GM23338 (cell line): Measurements from ENCODE around the gene NWD2. TPM values are rescaled to one million over a fixed set of nuclear protein-coding genes. Genes with fewer than 3 reads are reported as not detected.

Experiments used
- ATAC-seq: fragments of 200-7000 bp; cut with Tn5 transposase; 3 replicates; pipeline ENCODE4 v1.9.1; 2020
- DNase-seq: peaks from one replicate; pipeline ENCODE4 v3.0.0-alpha.2; 2015; ENCODE audit warnings: low spot score
- H2AFZ ChIP-seq: fragments of 200-600 bp; sonication (generic); 2 replicates; pipeline ENCODE4 v1.8.0; 2016; ENCODE audit warnings: antibody characterized with exemption, mild to moderate bottlenecking, moderate library complexity
- H3F3A ChIP-seq: fragments of 200-600 bp; sonication (generic); replicated peaks from 2 replicates; pipeline ENCODE4 v1.8.0; 2017; ENCODE audit warnings: antibody characterized with exemption, mixed run types, low read depth
- H3K27ac ChIP-seq: fragments of 200-600 bp; sonication (generic); 2 replicates; pipeline ENCODE4 v1.6.1; 2016; ENCODE audit warnings: low read depth
- H3K27me3 ChIP-seq: fragments of 200-600 bp; sonication (generic); 2 replicates; pipeline ENCODE4 v1.8.0; 2016; ENCODE audit warnings: mild to moderate bottlenecking, mixed run types, moderate library complexity; ENCODE audit not compliant: insufficient read depth
- H3K36me3 ChIP-seq: fragments of 200-600 bp; sonication (generic); 2 replicates; pipeline ENCODE4 v1.8.0; 2016; ENCODE audit warnings: mild to moderate bottlenecking; ENCODE audit not compliant: insufficient read depth
- H3K4me1 ChIP-seq: fragments of 200-600 bp; sonication (generic); 2 replicates; pipeline ENCODE4 v1.8.0; 2016; ENCODE audit warnings: mild to moderate bottlenecking, moderate library complexity; ENCODE audit not compliant: insufficient read depth
- H3K4me2 ChIP-seq: fragments of 200-600 bp; sonication (generic); 2 replicates; pipeline ENCODE4 v1.7.1; 2017; ENCODE audit warnings: mixed run types
- H3K4me3 ChIP-seq: fragments of 200-600 bp; sonication (generic); 2 replicates; pipeline ENCODE4 v1.6.1; 2016; ENCODE audit warnings: mixed run types
- H3K79me2 ChIP-seq: fragments of 200-600 bp; sonication (generic); replicated peaks from 2 replicates; pipeline ENCODE4 v1.8.0; 2017; ENCODE audit warnings: mild to moderate bottlenecking; ENCODE audit not compliant: insufficient read depth
- H3K9me2 ChIP-seq: fragments of 200-600 bp; sonication (generic); 2 replicates; pipeline ENCODE4 v1.8.0; 2017; ENCODE audit not compliant: insufficient read depth
- H4K20me1 ChIP-seq: fragments of 200-600 bp; sonication (generic); replicated peaks from 2 replicates; pipeline ENCODE4 v1.8.0; 2017; ENCODE audit warnings: mild to moderate bottlenecking; ENCODE audit not compliant: insufficient read depth
- H3K27ac Mint-ChIP-seq: 2 replicates; pipeline ENCODE4 v1.8.0; 2020; ENCODE audit warnings: inconsistent platforms, mild to moderate bottlenecking, moderate library complexity, mixed read lengths
- H3K27me3 Mint-ChIP-seq: 3 replicates; pipeline ENCODE4 v1.8.0; 2022; ENCODE audit warnings: low read depth, mild to moderate bottlenecking, moderate library complexity, mixed read lengths, inconsistent platforms; ENCODE audit not compliant: insufficient read depth, poor library complexity
- H3K36me3 Mint-ChIP-seq: 3 replicates; pipeline ENCODE4 v1.8.0; 2021; ENCODE audit warnings: low read depth, mild to moderate bottlenecking, inconsistent platforms, moderate library complexity, mixed read lengths
- H3K4me1 Mint-ChIP-seq: 3 replicates; pipeline ENCODE4 v1.8.0; 2020; ENCODE audit warnings: mild to moderate bottlenecking, inconsistent platforms, mixed read lengths
- H3K4me3 Mint-ChIP-seq: 3 replicates; pipeline ENCODE4 v1.8.0; 2021; ENCODE audit warnings: moderate library complexity, mild to moderate bottlenecking, inconsistent platforms, mixed read lengths
- H3K9me3 Mint-ChIP-seq: 3 replicates; pipeline ENCODE4 v1.8.0; 2020; ENCODE audit warnings: moderate library complexity, mild to moderate bottlenecking, inconsistent platforms, mixed read lengths
- CREB1 ChIP-seq: fragments of 250-450 bp; sonication (Bioruptor Pico); IDR thresholded peaks from 2 replicates; pipeline ENCODE4 v1.5.0; 2020; ENCODE audit warnings: low read depth, mild to moderate bottlenecking, moderate library complexity
- CTCF ChIP-seq, 2 experiments: fragments of 200-600 bp in 1 of 2; sonication (generic) in 1 of 2; conservative IDR thresholded peaks; 2 replicates each; pipeline versions ENCODE4 v1.5.1 to v1.6.1; 2016 to 2017; ENCODE audit warnings: antibody characterized with exemption in 2 of 2, low read depth in 2 of 2, mild to moderate bottlenecking in 2 of 2, moderate library complexity in 1 of 2
- NANOG ChIP-seq: IDR thresholded peaks from 2 replicates; pipeline ENCODE4 v1.6.1; 2016; ENCODE audit warnings: antibody characterized with exemption, borderline replicate concordance
- STAT1 ChIP-seq: IDR thresholded peaks from one replicate; pipeline ENCODE4 v1.6.1; 2016; ENCODE audit warnings: antibody characterized with exemption; ENCODE audit not compliant: unreplicated experiment
- ZNF114 ChIP-seq: fragments of 250-450 bp; sonication (Bioruptor Pico); IDR thresholded peaks from 2 replicates; pipeline ENCODE4 v1.5.0; 2020; ENCODE audit warnings: mild to moderate bottlenecking, moderate library complexity
- polyA plus RNA-seq: library from polyadenylated mRNA; unstranded; fragments of >200 nt; fragmentation: Nextera tagmentation; extraction: Ambion mirVana; gene quantifications from 2 replicates; pipeline ENCODE4 v1.2.1, GENCODE V29; 2016
- total RNA-seq: library from RNA; depleted of rRNA; stranded (reverse); fragments of >200 nt; shearing (Covaris generic); gene quantifications from 2 replicates; pipeline ENCODE4 v1.2.3, GENCODE V29; 2014
- TF ChIP-seq, protein P1 (sequence below): IDR thresholded peaks from one replicate; pipeline ENCODE4 v1.6.1; 2018; ENCODE audit warnings: antibody characterized with exemption; ENCODE audit not compliant: unreplicated experiment
- TF ChIP-seq, protein P2 (sequence below): fragments of 250-450 bp; sonication (Bioruptor Pico); IDR thresholded peaks from 2 replicates; pipeline ENCODE4 v1.5.0; 2020; ENCODE audit warnings: mild to moderate bottlenecking, moderate library complexity

The NWD2 gene
- total and polyA plus RNA-seq, 2 experiments from 2014 or later: 0.07 TPM; not detected in 1

- TF ChIP-seq, protein P1, sequence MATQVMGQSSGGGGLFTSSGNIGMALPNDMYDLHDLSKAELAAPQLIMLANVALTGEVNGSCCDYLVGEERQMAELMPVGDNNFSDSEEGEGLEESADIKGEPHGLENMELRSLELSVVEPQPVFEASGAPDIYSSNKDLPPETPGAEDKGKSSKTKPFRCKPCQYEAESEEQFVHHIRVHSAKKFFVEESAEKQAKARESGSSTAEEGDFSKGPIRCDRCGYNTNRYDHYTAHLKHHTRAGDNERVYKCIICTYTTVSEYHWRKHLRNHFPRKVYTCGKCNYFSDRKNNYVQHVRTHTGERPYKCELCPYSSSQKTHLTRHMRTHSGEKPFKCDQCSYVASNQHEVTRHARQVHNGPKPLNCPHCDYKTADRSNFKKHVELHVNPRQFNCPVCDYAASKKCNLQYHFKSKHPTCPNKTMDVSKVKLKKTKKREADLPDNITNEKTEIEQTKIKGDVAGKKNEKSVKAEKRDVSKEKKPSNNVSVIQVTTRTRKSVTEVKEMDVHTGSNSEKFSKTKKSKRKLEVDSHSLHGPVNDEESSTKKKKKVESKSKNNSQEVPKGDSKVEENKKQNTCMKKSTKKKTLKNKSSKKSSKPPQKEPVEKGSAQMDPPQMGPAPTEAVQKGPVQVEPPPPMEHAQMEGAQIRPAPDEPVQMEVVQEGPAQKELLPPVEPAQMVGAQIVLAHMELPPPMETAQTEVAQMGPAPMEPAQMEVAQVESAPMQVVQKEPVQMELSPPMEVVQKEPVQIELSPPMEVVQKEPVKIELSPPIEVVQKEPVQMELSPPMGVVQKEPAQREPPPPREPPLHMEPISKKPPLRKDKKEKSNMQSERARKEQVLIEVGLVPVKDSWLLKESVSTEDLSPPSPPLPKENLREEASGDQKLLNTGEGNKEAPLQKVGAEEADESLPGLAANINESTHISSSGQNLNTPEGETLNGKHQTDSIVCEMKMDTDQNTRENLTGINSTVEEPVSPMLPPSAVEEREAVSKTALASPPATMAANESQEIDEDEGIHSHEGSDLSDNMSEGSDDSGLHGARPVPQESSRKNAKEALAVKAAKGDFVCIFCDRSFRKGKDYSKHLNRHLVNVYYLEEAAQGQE: no peak
- TF ChIP-seq STAT1: no peak
- no peak for TF ChIP-seq NANOG
- TF ChIP-seq CTCF (conservative IDR thresholded peaks at IDR 0.05; ENCODE audit: low read depth in 2 of 2): no peak
Measured at GRCh38 chr4:37446016-37446415, 201.5 kb downstream of the NWD2 start (continued).

DNA sequence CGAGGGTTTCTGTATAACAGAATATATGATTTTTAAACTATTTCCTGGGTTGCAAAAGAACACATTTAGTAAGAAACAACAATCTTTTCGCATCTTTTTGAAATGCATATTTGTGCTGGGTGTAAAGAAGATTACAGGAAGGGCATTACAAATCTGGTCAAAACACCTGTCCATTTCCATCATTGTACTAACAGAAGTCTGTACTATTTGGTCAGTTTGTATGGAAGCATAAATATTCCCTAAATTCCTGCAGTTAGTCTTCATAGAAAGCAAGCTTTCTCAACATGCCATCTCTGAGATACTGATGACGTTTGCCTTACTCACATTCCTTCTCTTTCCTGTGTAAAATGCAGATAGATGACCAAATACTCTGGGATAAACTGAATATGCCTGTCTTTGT, 203.3 kb downstream of the NWD2 start:
- Histone ChIP-seq H3K9me2 (peaks cover 9% of the 10 kb centered on the region; the same call in 1 of the 2 replicates), H3F3A (no peaks in the 10 kb centered on the region), H2AFZ (no peak overlapping the region), H3K27ac (no peak overlapping the region), H3K4me1 (no peaks in the 10 kb centered on the region), H3K36me3 (no peaks in the 10 kb centered on the region), H3K27me3 (no peaks in the 10 kb centered on the region), H3K79me2 (no peaks in the 10 kb centered on the region), H3K4me2 (no peak overlapping the region), H4K20me1 (no peaks in the 10 kb centered on the region), H3K4me3 (no peak overlapping the region)
- no peak overlapping the region for H3K27ac Mint-ChIP-seq
- H3K27me3 Mint-ChIP-seq: no peaks in the 10 kb centered on the region
- H3K4me1 Mint-ChIP-seq: no peaks in the 10 kb centered on the region
- ATAC-seq: no peak
- no peak for DNase-seq
- H3K4me3 Mint-ChIP-seq: no peak overlapping the region
- H3K36me3 Mint-ChIP-seq: no peaks in the 10 kb centered on the region
- no peaks in the 10 kb centered on the region for H3K9me3 Mint-ChIP-seq
- no peak for TF ChIP-seq CTCF (conservative IDR thresholded peaks at IDR 0.05; ENCODE audit: low read depth in 2 of 2)
- TF ChIP-seq ZNF114 (CRISPR knock-in tag): no peak
- TF ChIP-seq STAT1: no peak
- no peak for TF ChIP-seq CREB1
- TF ChIP-seq, protein P2, sequence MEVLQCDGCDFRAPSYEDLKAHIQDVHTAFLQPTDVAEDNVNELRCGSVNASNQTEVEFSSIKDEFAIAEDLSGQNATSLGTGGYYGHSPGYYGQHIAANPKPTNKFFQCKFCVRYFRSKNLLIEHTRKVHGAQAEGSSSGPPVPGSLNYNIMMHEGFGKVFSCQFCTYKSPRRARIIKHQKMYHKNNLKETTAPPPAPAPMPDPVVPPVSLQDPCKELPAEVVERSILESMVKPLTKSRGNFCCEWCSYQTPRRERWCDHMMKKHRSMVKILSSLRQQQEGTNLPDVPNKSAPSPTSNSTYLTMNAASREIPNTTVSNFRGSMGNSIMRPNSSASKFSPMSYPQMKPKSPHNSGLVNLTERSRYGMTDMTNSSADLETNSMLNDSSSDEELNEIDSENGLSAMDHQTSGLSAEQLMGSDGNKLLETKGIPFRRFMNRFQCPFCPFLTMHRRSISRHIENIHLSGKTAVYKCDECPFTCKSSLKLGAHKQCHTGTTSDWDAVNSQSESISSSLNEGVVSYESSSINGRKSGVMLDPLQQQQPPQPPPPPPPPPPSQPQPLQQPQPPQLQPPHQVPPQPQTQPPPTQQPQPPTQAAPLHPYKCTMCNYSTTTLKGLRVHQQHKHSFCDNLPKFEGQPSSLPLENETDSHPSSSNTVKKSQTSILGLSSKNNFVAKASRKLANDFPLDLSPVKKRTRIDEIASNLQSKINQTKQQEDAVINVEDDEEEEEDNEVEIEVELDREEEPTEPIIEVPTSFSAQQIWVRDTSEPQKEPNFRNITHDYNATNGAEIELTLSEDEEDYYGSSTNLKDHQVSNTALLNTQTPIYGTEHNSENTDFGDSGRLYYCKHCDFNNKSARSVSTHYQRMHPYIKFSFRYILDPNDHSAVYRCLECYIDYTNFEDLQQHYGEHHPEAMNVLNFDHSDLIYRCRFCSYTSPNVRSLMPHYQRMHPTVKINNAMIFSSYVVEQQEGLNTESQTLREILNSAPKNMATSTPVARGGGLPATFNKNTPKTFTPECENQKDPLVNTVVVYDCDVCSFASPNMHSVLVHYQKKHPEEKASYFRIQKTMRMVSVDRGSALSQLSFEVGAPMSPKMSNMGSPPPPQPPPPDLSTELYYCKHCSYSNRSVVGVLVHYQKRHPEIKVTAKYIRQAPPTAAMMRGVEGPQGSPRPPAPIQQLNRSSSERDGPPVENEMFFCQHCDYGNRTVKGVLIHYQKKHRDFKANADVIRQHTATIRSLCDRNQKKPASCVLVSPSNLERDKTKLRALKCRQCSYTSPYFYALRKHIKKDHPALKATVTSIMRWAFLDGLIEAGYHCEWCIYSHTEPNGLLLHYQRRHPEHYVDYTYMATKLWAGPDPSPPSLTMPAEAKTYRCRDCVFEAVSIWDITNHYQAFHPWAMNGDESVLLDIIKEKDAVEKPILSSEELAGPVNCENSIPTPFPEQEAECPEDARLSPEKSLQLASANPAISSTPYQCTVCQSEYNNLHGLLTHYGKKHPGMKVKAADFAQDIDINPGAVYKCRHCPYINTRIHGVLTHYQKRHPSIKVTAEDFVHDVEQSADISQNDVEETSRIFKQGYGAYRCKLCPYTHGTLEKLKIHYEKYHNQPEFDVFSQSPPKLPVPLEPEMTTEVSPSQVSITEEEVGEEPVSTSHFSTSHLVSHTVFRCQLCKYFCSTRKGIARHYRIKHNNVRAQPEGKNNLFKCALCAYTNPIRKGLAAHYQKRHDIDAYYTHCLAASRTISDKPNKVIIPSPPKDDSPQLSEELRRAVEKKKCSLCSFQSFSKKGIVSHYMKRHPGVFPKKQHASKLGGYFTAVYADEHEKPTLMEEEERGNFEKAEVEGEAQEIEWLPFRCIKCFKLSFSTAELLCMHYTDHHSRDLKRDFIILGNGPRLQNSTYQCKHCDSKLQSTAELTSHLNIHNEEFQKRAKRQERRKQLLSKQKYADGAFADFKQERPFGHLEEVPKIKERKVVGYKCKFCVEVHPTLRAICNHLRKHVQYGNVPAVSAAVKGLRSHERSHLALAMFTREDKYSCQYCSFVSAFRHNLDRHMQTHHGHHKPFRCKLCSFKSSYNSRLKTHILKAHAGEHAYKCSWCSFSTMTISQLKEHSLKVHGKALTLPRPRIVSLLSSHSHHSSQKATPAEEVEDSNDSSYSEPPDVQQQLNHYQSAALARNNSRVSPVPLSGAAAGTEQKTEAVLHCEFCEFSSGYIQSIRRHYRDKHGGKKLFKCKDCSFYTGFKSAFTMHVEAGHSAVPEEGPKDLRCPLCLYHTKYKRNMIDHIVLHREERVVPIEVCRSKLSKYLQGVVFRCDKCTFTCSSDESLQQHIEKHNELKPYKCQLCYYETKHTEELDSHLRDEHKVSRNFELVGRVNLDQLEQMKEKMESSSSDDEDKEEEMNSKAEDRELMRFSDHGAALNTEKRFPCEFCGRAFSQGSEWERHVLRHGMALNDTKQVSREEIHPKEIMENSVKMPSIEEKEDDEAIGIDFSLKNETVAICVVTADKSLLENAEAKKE (CRISPR knock-in tag): no peak
- TF ChIP-seq, protein P1: no peak
